ENCODE measurements around the gene RUNX2.
A peak's percentile ranks its signal among the peaks of the same experiment; 100 is the strongest.

The RUNX2 gene

DNA sequence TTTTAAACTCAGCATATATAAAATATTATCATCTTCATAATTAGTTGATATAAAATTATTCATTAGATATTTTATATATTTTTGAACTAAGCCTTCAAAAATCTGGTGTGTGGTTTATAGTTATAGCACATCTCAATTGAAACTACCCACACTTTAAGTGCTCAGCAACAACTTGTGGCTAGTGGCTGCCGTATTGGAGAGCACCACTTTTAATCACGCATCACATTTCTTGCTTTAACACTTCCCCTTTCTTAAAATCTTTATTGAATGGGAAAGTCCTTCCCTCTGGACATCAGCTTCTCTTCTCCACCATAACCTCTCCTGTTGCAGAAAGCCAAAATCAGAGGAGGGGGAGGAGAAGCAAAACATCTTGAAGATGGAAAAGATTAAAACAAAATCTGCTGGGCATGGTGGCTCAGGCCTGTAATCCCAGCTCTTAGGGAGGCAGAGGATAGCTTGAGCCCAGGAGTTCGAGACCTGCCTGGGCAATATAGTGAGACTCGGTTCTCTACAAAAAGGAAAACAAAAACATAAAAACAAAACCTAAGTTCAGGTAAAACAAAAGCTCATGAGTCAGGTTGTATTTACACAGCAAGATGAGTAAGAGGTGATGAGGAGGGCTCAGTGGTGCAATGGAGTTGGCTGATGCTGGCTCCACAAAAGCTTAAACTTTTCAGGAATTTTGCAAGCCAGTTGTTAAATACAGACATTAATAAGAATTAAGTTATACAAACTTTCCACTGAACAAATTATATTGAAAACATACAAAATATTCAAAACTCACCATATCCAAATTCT, 286.6 kb downstream of the RUNX2 start:
- DNase-seq = peak; percentile 20
- in situ Hi-C loops (cut with MboI; ENCODE audit: low pct_unique_long_range_greater_than_20kb, low sequenced_read_pairs) = no loop called here

DNA sequence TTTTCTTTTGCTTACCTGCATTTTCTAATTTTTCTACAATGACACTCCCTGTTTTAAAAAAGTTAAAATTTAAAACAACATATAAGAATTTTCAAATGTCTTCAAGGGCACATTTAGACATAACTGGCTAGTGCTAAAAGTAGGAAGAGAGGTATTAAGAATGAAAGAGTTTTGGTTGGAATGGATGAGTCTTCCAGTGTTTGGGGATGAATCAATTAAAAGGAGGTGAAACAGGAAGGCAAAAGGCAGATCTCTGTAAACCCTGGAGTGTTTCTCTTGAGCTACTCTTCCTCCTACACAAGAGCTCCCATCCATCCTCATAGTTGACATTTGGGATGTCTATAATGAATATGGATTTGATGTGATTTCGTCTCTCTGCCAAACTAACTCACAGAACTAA, 288.1 kb downstream of the RUNX2 start:
- in situ Hi-C loops (cut with MboI; ENCODE audit: low pct_unique_long_range_greater_than_20kb, low sequenced_read_pairs) = no loop called here
- DNase-seq = no peak

DNA sequence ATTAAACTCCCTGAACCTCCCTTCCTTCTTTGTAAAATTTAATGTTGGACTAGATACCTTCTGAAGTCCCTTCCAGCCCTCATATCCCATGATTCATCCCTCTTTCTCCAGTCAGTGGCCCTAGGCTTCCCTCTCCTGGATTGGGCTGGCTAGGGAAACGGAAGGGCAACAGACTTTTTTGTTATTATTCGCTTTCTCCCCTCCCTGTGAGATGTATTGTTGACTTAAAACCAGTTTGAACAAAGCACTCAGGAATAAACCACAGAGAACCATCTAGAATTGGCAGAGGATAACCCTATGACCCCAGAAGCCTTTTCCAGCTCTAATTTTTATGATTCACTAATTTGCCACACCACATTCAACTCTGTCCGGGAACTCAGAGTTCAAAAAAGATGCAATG, 289.3 kb downstream of the RUNX2 start:
- in situ Hi-C loops (cut with MboI; ENCODE audit: low pct_unique_long_range_greater_than_20kb, low sequenced_read_pairs) = no loop called here
- no peak for DNase-seq

DNA sequence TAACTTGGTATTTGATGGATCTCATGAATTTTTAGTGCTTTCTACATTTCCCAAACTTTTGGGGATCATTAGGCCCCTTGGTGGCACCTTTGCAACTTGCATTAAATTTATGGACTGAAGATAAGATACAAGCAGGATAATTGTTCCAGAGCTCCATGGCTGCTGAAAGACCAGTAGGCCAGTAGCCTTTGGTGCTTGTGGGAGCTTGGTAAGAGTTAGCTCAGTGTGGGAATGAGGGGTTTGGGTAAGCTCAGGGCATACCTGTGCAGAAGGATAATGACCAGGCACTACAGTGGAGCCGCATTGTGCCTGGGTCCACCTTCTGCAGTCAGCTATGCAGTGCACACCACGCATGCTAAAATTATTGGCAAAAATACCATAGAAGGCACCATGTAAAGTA, 290.1 kb downstream of the RUNX2 start:
- DNase-seq = no peak
- in situ Hi-C loops (cut with MboI; ENCODE audit: low pct_unique_long_range_greater_than_20kb, low sequenced_read_pairs) = no loop called here

DNA sequence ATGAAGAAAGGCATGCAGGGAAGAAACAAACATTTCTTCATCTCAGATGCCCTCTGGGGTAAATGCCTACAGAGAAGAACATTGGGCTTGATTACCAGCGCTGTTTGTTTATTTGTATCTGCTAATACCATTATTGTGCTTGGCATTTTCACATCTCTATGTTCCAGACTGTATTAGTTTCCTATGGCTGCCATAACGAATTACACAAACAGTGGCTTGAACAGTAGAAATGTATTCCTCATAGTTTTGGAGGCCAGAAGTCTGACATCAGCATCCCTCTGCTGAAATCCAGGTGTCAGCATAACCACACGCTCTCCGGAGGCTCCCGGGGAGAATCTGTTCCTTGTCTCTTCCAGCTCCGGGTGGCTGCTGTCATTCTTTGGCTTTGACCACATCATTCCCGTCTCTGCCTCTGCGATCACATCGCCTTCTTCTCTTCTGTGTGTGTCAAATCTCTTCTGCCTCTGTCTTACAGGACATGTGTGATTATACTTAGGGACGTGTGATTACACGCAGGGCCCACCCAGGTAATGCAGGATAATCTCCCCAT, 291.2 kb downstream of the RUNX2 start:
- in situ Hi-C loops (cut with MboI; ENCODE audit: low pct_unique_long_range_greater_than_20kb, low sequenced_read_pairs) = no loop called here
- no peak for DNase-seq

GRCh38 chr6:45619994-45620471, 291.9 kb downstream of the RUNX2 start:
- DNase-seq = no peak
- in situ Hi-C loops (cut with MboI; ENCODE audit: low pct_unique_long_range_greater_than_20kb, low sequenced_read_pairs) = no loop called here

GRCh38 chr6:45624228-45624627, 296.1 kb downstream of the RUNX2 start:
- in situ Hi-C loops (cut with MboI; ENCODE audit: low pct_unique_long_range_greater_than_20kb, low sequenced_read_pairs) = no loop called here
- DNase-seq = no peak

DNA sequence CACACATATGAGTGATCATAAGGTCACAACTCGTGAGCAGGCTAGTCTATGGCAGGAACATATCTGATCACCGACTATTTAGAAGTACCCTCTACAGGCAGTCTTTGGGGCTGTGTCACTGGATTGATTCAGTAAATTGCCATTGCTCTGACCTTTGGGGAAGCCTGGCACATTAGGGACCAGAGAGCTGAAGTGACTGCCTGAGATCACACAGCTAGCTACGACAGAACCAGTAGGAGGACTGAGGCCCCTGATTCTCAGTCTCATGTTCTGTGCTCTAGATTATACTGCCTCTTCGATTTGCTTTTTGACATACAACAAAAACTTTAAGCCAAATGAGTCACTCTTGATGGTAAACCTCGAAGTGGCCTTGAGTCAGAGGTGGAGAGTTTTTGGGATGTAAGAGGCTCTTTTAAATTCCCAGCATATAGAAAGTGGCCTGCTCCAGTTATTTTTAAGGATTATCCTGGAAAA, 297.1 kb downstream of the RUNX2 start:
- DNase-seq = no peak
- in situ Hi-C loops (cut with MboI; ENCODE audit: low pct_unique_long_range_greater_than_20kb, low sequenced_read_pairs) = no loop called here

- DNase-seq = no peak
- in situ Hi-C loops (cut with MboI; ENCODE audit: low pct_unique_long_range_greater_than_20kb, low sequenced_read_pairs) = no loop called here
These were observed 298.2 kb downstream of the RUNX2 start for GRCh38 chr6:45626087-45626891.

DNA sequence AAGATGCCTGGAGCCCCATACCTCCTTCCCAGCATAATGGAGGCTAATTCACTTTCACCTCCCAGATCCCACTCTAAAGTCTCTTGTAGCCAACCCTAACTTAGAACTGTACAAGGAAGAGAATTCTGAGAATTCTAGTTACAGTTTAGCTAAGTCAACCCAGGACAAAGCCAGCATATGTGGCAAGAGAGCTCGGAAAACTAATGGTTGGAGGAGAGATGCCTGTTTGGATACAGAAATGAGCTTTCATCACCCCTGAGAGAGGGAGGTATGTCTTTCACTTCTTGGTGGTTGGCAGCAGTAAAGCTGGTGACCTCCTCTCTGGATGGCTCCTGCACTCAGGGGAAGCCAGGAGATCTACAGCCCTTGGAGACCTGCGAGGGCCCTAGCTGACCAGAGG, 302.2 kb downstream of the RUNX2 start:
- DNase-seq = no peak
- in situ Hi-C loops (cut with MboI; ENCODE audit: low pct_unique_long_range_greater_than_20kb, low sequenced_read_pairs) = no loop called here

DNA sequence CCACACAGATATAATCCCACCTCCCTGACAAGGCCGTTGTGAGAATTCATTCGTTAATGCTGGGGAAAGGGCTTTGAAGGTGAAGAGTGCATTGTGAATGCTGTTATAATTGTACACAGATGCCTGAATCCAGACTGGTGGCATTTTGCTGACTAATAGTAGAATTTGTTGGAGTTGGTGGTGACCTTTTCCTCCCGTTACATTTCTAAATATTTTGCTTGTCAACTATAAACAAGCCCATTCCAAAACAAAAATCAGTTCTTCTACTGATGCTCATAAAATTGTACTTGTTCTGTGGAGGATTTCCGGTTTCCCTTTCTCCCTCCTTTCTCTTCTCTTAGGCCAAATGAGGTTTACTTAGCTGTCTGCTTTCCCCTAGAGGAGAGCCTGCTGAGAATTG, 302.7 kb downstream of the RUNX2 start:
- DNase-seq = no peak
- in situ Hi-C loops (cut with MboI; ENCODE audit: low pct_unique_long_range_greater_than_20kb, low sequenced_read_pairs) = no loop called here

DNA sequence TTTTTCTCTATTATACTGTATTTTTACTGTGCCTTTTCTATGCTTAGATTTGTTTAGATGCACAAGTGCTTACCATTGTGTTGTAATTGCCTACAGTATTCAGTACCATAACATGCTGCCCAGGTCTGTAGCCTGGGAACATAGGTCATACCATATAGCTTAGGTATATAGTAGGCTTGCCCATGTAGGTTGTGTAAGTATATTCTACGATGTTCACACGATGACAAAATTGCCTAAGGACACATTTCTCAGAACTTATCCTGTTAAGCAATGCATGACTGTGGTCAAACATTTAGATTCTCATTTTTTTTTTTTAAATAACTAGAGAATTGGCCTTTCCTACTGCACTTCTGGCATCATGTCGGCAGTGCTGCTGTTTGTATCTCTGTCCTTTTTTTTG, 303.3 kb downstream of the RUNX2 start:
- DNase-seq = no peak

DNA sequence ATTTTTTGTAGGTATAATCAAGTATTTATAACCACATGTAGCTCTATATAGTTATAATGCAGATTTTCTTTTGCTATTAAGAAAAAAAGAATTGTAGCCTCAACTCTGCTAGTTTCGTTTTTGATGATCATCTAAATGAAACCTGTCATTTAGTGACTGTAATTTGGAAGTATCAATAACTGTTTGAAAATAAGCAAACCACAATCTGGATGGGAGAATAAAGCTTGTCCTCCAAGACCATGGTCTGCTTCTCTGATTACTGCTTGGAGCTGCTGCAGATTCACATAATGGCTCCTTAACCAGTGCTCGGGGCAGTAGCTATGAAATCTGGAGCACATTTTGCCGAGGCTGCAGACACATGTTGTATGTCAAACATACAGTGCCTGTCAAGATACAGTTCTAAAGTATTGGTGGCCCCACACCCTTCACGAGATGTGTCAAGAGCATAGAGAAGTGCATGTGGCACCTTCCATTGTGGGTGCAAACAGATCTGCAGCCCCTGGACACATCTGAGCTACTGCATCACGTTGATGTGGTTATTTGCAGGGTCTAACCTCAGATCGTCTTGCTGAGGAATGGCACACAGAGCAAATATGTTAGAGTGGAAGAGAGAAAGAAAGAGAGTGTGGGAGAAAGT, 305.3 kb downstream of the RUNX2 start:
- no peak for DNase-seq
- in situ Hi-C loops (cut with MboI; ENCODE audit: low pct_unique_long_range_greater_than_20kb, low sequenced_read_pairs) = no loop called here

More for the DNA sequence above, 303.3 kb downstream of the RUNX2 start:
- in situ Hi-C loops (cut with MboI; ENCODE audit: low pct_unique_long_range_greater_than_20kb, low sequenced_read_pairs) = no loop called here

DNA sequence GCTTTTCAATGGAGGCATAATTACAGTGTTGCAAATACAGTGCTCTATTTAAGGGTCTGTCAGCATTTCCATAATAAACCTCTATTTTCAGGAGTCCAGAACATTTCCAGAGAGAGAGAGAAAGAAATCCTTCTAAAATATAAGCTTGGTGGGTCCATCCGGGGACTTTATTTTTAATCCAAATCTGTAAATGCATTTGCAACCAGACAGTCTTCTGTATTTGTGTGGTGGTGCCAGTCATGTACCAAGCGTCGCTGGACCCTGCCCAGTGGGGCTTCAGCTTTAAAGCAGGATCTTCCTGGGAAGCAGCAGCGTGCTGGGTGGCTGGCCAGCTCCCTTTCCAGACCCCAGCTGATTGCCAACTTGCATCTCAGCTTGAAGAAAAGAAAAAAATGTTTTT, 306.1 kb downstream of the RUNX2 start:
- no peak for DNase-seq
- in situ Hi-C loops (cut with MboI; ENCODE audit: low pct_unique_long_range_greater_than_20kb, low sequenced_read_pairs) = no loop called here

GRCh38 chr6:45635284-45635867, 307.2 kb downstream of the RUNX2 start:
- in situ Hi-C loops (cut with MboI; ENCODE audit: low pct_unique_long_range_greater_than_20kb, low sequenced_read_pairs) = no loop called here
- DNase-seq = no peak

DNA sequence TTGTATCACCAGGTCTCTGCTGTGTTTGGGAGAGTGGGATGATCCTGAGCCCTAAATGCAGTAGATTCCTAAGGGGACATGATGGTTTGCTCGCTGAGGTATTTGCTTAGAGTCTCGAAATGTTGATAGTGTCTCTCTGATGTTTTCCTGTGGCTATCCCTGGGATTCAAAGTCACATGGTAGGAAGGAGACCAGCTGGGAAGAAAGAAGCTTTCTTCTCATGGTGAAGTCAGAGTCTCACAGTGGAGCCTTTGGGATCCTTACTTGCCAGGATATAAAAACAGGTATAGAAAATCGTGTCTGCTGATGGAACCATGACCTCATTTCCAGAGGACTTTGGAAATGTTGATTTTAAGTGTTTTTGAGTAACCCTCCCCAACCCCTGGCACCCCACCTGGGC, 308.9 kb downstream of the RUNX2 start:
- in situ Hi-C loops (cut with MboI; ENCODE audit: low pct_unique_long_range_greater_than_20kb, low sequenced_read_pairs) = no loop called here
- DNase-seq = no peak

DNA sequence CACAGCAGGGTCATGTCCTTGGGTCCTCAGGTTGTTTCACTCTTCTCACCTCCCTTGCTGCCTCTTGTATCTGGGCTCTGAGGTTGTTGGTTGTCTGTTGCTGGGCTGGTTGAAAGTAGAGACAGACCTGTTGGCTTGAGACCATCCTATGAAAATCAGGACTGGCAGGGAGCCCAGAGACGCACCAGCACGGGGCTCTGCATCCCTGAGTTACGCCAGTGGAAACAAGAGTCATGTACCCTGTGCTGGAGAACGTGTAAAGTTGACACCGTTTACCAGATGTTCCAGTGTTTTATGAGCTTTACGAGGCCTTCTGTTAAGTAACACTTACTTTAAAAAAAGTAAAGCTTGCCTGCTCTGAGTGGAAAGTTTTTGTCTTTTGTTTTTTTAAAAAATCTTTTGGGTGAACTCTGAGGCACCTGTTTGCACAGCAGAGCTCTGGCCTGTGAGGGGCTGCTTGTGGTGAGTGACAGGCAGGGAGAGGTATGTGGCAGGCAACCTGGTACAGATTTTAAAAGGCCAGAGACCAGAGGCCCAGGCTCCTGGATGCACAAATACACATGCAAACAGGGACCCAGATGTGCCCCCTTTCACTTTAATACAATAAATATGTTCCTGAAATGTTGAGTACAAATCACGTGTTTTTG, 309.6 kb downstream of the RUNX2 start:
- no peak for DNase-seq
- in situ Hi-C loops (cut with MboI; ENCODE audit: low pct_unique_long_range_greater_than_20kb, low sequenced_read_pairs) = no loop called here

DNA sequence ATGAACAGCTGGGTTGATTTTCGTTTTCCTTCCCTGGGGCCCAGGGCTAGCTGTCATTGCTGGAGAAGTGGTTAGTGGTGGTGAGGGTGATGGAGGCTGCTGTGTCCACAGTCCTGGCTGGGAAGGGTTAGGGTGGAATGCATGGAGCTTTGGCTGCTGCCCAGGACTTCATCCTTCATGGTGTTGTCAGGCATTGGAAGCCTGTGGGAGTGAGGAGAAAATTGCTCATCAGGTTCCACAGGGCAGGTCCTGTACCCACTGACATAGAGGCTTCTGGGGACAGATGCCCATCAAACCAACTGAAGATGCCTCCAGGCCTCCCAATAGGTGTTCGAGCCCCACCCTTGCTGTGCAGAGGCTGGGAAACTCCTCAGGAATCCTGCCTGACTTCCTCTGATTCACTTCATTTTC, 312.0 kb downstream of the RUNX2 start:
- in situ Hi-C loops (cut with MboI; ENCODE audit: low pct_unique_long_range_greater_than_20kb, low sequenced_read_pairs) = no loop called here
- DNase-seq = no peak

GRCh38 chr6:45640811-45641210, 312.7 kb downstream of the RUNX2 start:
- in situ Hi-C loops (cut with MboI; ENCODE audit: low pct_unique_long_range_greater_than_20kb, low sequenced_read_pairs) = no loop called here

More at GRCh38 chr6:45640811-45641210, 312.7 kb downstream of the RUNX2 start:
- DNase-seq = no peak
